IMR-90 (cell line): Measurements from ENCODE around the gene B3GNT9. TPM values are rescaled to one million over a fixed set of nuclear protein-coding genes. Genes with fewer than 3 reads are reported as not detected.
A peak's percentile ranks its signal among the peaks of the same experiment; 100 is the strongest.

Experiments
- ATAC-seq: fragments of 200-7000 bp; cut with Tn5 transposase; 2 replicates; pipeline ENCODE4 v1.9.1; 2020; ENCODE audit warnings: low read depth, mild to moderate bottlenecking, moderate library complexity
- BruUV-seq: library from RNA; stranded (reverse); fragments of 400-500 nt; replicated peaks from 2 replicates; lab custom pipeline; 2021; lab: Mats Ljungman, UMichigan
- CTCF ChIA-PET: fragments of 300-600 bp; formaldehyde crosslinking; extraction: SDS; loops from one replicate; lab custom pipeline; 2021; ENCODE audit warnings: antibody characterized with exemption; lab: Yijun Ruan, JAX
- POLR2A ChIA-PET: fragments of 300-600 bp; sonication (Branson Sonifier 250); formaldehyde crosslinking; loops from one replicate; lab custom pipeline; 2022; ENCODE audit warnings: antibody characterized with exemption; ENCODE audit not compliant: unreplicated experiment; lab: Charles Lee
- DNase-seq: peaks from one replicate; pipeline ENCODE4 v3.0.0; 2013
- H2AFZ ChIP-seq: replicated peaks from 2 replicates; pipeline ENCODE3; 2013; ENCODE audit warnings: low read length, mild to moderate bottlenecking; ENCODE audit not compliant: poor library complexity
- H2AK5ac ChIP-seq: 2 replicates; pipeline ENCODE4 v1.6.1; 2013; ENCODE audit warnings: low read depth, low read length, inconsistent platforms
- H2AK9ac ChIP-seq: replicated peaks from 2 replicates; pipeline ENCODE3; 2013; ENCODE audit warnings: mild to moderate bottlenecking, low read depth, low read length, moderate library complexity; ENCODE audit not compliant: poor library complexity
- H2BK120ac ChIP-seq: 2 replicates; pipeline ENCODE4 v1.6.1; 2013; ENCODE audit warnings: low read depth, low read length, inconsistent platforms
- H2BK15ac ChIP-seq: 3 replicates; pipeline ENCODE4 v1.6.1; 2013; ENCODE audit warnings: low read depth, low read length, inconsistent platforms
- H2BK20ac ChIP-seq: 2 replicates; pipeline ENCODE4 v1.6.1; 2013; ENCODE audit warnings: low read depth, mild to moderate bottlenecking, inconsistent platforms, low read length, moderate library complexity
- H2BK5ac ChIP-seq: 2 replicates; pipeline ENCODE4 v1.6.1; 2013; ENCODE audit warnings: mild to moderate bottlenecking, low read depth, low read length, inconsistent platforms; ENCODE audit not compliant: poor library complexity, severe bottlenecking
- H3K14ac ChIP-seq: replicated peaks from 2 replicates; pipeline ENCODE4 v1.6.1; 2013; ENCODE audit warnings: low read depth, low read length, inconsistent platforms
- H3K18ac ChIP-seq: 2 replicates; pipeline ENCODE4 v1.6.1; 2013; ENCODE audit warnings: low read depth, low read length, control low read depth
- H3K23ac ChIP-seq: 2 replicates; pipeline ENCODE4 v1.6.1; 2013; ENCODE audit warnings: low read depth, low read length, inconsistent platforms
- H3K27ac ChIP-seq: 2 replicates; pipeline ENCODE4 v1.5.1; 2013; ENCODE audit warnings: mild to moderate bottlenecking, control low read depth, low read length; ENCODE audit not compliant: insufficient read depth
- H3K27me3 ChIP-seq: 2 replicates; pipeline ENCODE4 v1.6.1; 2013; ENCODE audit warnings: low read length; ENCODE audit not compliant: control insufficient read depth, insufficient read depth
- H3K36me3 ChIP-seq: 2 replicates; pipeline ENCODE4 v1.6.1; 2013; ENCODE audit warnings: low read length, mixed read lengths; ENCODE audit not compliant: control insufficient read depth, insufficient read depth
- H3K4ac ChIP-seq: 2 replicates; pipeline ENCODE4 v1.6.1; 2013; ENCODE audit warnings: low read depth, low read length, inconsistent platforms
- H3K4me1 ChIP-seq: 2 replicates; pipeline ENCODE4 v1.6.1; 2013; ENCODE audit warnings: low read length, mixed read lengths; ENCODE audit not compliant: control insufficient read depth, insufficient read depth
- H3K4me2 ChIP-seq: 2 replicates; pipeline ENCODE4 v1.6.1; 2013; ENCODE audit warnings: low read depth, mild to moderate bottlenecking, control low read depth, low read length, moderate library complexity
- H3K4me3 ChIP-seq: 2 replicates; pipeline ENCODE4 v1.5.1; 2013; ENCODE audit warnings: low read depth, mild to moderate bottlenecking, control low read depth, low read length, moderate library complexity; ENCODE audit not compliant: insufficient read depth
- H3K56ac ChIP-seq: 2 replicates; pipeline ENCODE4 v1.6.1; 2013; ENCODE audit warnings: low read length, inconsistent platforms; ENCODE audit not compliant: insufficient read depth; ENCODE audit errors: extremely low read depth
- H3K79me1 ChIP-seq, 2 experiments: 2 replicates each; pipeline ENCODE4 v1.6.1; 2013; ENCODE audit warnings: low read length in 2 of 2, inconsistent platforms in 1 of 2, low read depth in 1 of 2
- H3K9ac ChIP-seq: 2 replicates; pipeline ENCODE4 v1.6.1; 2013; ENCODE audit warnings: low read depth, low read length, control low read depth
- H3K9me1 ChIP-seq: 2 replicates; pipeline ENCODE4 v1.6.1; 2013; ENCODE audit warnings: low read length, inconsistent platforms; ENCODE audit not compliant: insufficient read depth
- H3K9me3 ChIP-seq: 2 replicates; pipeline ENCODE4 v1.6.1; 2013; ENCODE audit warnings: low read length; ENCODE audit not compliant: control insufficient read depth, insufficient read depth
- H4K20me1 ChIP-seq: 2 replicates; pipeline ENCODE4 v1.6.1; 2013; ENCODE audit warnings: low read length, inconsistent platforms; ENCODE audit not compliant: insufficient read depth
- H4K5ac ChIP-seq: 2 replicates; pipeline ENCODE4 v1.6.1; 2013; ENCODE audit warnings: mild to moderate bottlenecking, low read depth, low read length, control low read depth
- H4K8ac ChIP-seq, 2 experiments: 2 replicates each; pipeline ENCODE4 v1.6.1; 2013; ENCODE audit warnings: low read depth in 2 of 2, low read length in 2 of 2, control low read depth in 1 of 2, inconsistent platforms in 1 of 2
- H4K91ac ChIP-seq: 2 replicates; pipeline ENCODE4 v1.6.1; 2013; ENCODE audit warnings: low read depth, low read length, inconsistent platforms; ENCODE audit not compliant: insufficient read depth
- CEBPB ChIP-seq: IDR thresholded peaks from 2 replicates; pipeline ENCODE4 v1.6.1; 2012; ENCODE audit warnings: low read depth, low read length, improper control_type of control experiment
- CHD1 ChIP-seq: IDR thresholded peaks from 2 replicates; pipeline ENCODE4 v1.6.1; 2012; ENCODE audit warnings: low read depth, low read length, improper control_type of control experiment
- MAZ ChIP-seq: IDR thresholded peaks from 2 replicates; pipeline ENCODE4 v1.6.1; 2012; ENCODE audit warnings: low read depth, mild to moderate bottlenecking, low read length, improper control_type of control experiment, moderate library complexity, borderline replicate concordance
- POLR2A ChIP-seq: IDR thresholded peaks from 2 replicates; pipeline ENCODE4 v1.6.1; 2012; ENCODE audit warnings: mild to moderate bottlenecking, low read depth, low read length
- RFX5 ChIP-seq: IDR thresholded peaks from 2 replicates; pipeline ENCODE4 v1.8.0; 2012; ENCODE audit warnings: low read depth, mild to moderate bottlenecking, low read length, moderate library complexity
- WGBS, 2 experiments: methylation state at CpG; one replicate each; pipeline versions ENCODE4 v1.1.5 to v1.1.7; 2013; ENCODE audit warnings: missing lambda C conversion rate in 2 of 2; ENCODE audit not compliant: insufficient read length in 1 of 2; ENCODE audit errors: extremely low coverage in 2 of 2; 5-methylcytosine and 5-hydroxymethylcytosine counted together
- dilution Hi-C: fragments of 300-500 bp; cut with HindIII; formaldehyde crosslinking; loops from one replicate; pipeline ENCODE4 v1.14.3; 2018; ENCODE audit warnings: low sequenced_read_pairs; ENCODE audit not compliant: unreplicated experiment
- in situ Hi-C: fragments of 300-500 bp; cut with MboI; formaldehyde crosslinking; loops from 3 replicates; pipeline ENCODE4 v1.14.3; 2019; ENCODE audit warnings: low sequenced_read_pairs, inconsistent platforms, mixed read lengths
- intact Hi-C: fragments of 100-400 bp; cut with micrococcal nuclease; formaldehyde crosslinking; loops from 2 replicates; pipeline ENCODE4 v1.10.0; 2022
- polyA plus RNA-seq, 3 experiments: library from polyadenylated mRNA; depleted of rRNA; stranded (reverse); fragments of >200 nt; gene quantifications; 2 replicates each; pipeline ENCODE4 v1.2.3, GENCODE V29; 2012; ENCODE audit warnings: low replicate concordance in 1 of 3
- total RNA-seq: library from RNA; depleted of rRNA; stranded (reverse); fragments of >200 nt; gene quantifications from 2 replicates; pipeline ENCODE4 v1.2.3, GENCODE V29; 2012
- TF ChIP-seq, protein P1 (sequence below): fragments of 150-350 bp; IDR thresholded peaks from 2 replicates; pipeline ENCODE4 v1.6.1; 2017; ENCODE audit warnings: mild to moderate bottlenecking, antibody characterized with exemption, low read length, low read depth

Gene B3GNT9
- total and polyA plus RNA-seq, 2 of the 4 experiments (the other 2 are of a cell fraction), result 5.0 to 12.0 TPM

DNA sequence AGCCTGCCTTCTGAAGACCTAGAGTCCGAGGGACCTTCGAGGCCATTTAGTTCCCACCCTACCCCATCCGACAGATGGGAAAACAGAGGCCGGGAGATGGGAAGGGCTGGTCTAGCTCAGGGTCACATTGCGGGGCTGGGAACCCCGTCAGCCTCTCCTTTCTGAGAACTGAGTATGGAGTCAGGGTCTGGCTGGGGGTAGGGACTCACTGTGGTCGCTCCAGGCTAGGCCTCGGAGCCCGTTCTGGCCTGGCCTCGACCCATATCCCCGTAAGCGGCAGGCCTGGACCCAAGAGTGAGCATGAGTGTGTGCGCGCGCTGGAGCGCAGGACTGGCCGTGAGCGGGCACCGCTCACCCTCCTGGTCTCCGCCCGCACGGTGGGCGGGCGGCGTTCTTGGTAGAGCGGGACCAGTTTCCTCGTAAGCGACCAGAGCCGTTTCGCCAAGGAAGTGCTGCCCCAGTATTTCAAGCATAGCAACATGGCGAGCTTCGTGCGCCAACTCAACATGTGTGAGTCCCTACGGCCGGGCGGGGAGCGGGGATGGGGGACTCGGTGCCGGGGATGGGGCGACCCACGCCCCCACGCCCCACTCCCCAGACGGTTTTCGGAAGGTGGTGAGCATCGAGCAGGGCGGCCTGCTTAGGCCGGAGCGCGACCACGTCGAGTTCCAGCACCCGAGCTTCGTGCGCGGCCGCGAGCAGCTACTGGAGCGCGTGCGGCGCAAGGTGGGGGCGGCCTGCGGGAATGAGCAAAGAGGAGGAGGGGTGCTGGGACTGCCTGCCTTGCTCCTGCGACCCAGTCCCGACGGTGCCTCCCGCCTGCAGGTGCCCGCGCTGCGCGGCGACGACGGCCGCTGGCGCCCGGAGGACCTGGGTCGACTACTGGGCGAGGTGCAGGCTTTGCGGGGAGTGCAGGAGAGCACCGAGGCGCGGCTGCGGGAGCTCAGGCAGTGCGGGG lies 14.6 kb upstream of the B3GNT9 start (continued):
- TF ChIP-seq CHD1 (no peak), RFX5 (no peak)

DNA sequence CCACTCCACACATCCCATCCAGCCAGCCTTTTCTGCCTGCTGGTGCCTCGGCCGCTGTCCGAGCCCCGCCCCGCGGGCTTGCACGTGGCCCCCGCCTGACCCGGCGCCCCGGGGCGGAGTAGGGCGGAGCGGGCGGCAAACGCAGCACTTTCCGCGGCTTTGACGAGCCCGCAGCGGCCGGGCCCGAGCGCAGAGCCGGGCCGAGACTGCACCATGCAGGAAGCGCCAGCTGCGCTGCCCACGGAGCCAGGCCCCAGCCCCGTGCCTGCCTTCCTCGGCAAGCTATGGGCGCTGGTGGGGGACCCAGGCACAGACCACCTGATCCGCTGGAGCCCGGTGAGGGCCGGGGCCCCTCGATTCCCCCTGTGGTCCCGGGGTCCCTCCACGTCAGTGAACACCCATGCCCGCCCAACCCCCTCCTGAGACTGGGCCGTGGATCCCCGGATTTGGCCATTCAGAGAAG lies 13.8 kb upstream of the B3GNT9 start, which contains the start of gene HSF4:
Gene HSF4 (plus strand): TSS at position 147 of the 463 bp plus-strand sequence. CDS start 67 bp downstream, at position 214.
- Histone ChIP-seq H2BK5ac (no peak within 1 kb of the TSS), H2BK120ac (no peak within 1 kb of the TSS), H3K36me3 (peaks cover 3% of the 10 kb centered on the region; the same call in 1 of the 2 replicates), H3K27ac (no peak within 1 kb of the TSS), H2AK9ac (peak within 1 kb of the TSS; percentile 11), H3K9me1 (peaks cover 7% of the 10 kb centered on the region; the same call in 1 of the 2 replicates), H3K79me1 (peaks cover 0 to 17% of the 10 kb centered on the region in 2 experiments; a peak in 2 of 4 replicates), H2AFZ (peak within 1 kb of the TSS; percentile 83), H3K4me2 (peak within 1 kb of the TSS; percentile 9; the same call in 1 of the 2 replicates), H3K9me3 (no peaks in the 10 kb centered on the region), H3K23ac (no peak within 1 kb of the TSS), H3K14ac (no peak within 1 kb of the TSS), H4K5ac (no peak within 1 kb of the TSS; the same call in 1 of the 2 replicates), H4K91ac (no peak within 1 kb of the TSS), H3K4me1 (peaks cover 24% of the 10 kb centered on the region), H2AK5ac (no peak within 1 kb of the TSS; the same call in 1 of the 2 replicates), H3K18ac (no peak within 1 kb of the TSS), H3K9ac (no peak within 1 kb of the TSS), H3K4me3 (no peak within 1 kb of the TSS), H3K56ac (no peak within 1 kb of the TSS), H3K27me3 (peaks cover 24% of the 10 kb centered on the region; the same call in 1 of the 2 replicates), H4K8ac (no peak within 1 kb of the TSS), H3K4ac (no peak within 1 kb of the TSS), H2BK20ac (no peak within 1 kb of the TSS), H2BK15ac (no peak within 1 kb of the TSS), H4K20me1 (no peaks in the 10 kb centered on the region)
- ATAC-seq (0 out of 2 replicates have a peak, but pooled peaks have one; percentile 1), DNase-seq (no peak)
- no TSS peak for BruUV-seq
- ChIA-PET CTCF (interaction anchor here (0.9 kb wide), 1 partner anchor 9 kb away, joined by 3 read pairs; no protein-coding TSS in a partner anchor), POLR2A (no interaction called here)
- TF ChIP-seq POLR2A (no peak), MAZ (no peak), CHD1 (no peak), CEBPB (no peak)
- TF ChIP-seq, protein P1, sequence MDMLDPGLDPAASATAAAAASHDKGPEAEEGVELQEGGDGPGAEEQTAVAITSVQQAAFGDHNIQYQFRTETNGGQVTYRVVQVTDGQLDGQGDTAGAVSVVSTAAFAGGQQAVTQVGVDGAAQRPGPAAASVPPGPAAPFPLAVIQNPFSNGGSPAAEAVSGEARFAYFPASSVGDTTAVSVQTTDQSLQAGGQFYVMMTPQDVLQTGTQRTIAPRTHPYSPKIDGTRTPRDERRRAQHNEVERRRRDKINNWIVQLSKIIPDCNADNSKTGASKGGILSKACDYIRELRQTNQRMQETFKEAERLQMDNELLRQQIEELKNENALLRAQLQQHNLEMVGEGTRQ, result no peak
- dilution Hi-C loops, result no loop called here
- intact Hi-C loops, result no loop called here
- 0% methylated on average over 5 of the region's 41 CpGs; no CpG with 5 or more reads in 1 of the 2 experiments for WGBS, 2 experiments
- in situ Hi-C loops, result no loop called here
